Peyer's patch (tissue), 4 donors: ENCODE data around the gene EIF4EBP3. TPM values are rescaled to one million over a fixed set of nuclear protein-coding genes. Genes with fewer than 3 reads are reported as not detected.
"Not testable (repeated sequence)": the region's sequence is repeated elsewhere in the genome, so short reads cannot be mapped to it uniquely, and the experiment has no call there.

Experiments
- DNase-seq, 3 donors: peaks; one replicate each; pipeline ENCODE4 v3.0.0-alpha.2; 2017 to 2019
- H3K27ac ChIP-seq, 4 donors: fragments of 200-600 bp; sonication (generic); one replicate each; pipeline ENCODE4 v1.5.1; 2016 to 2019
- H3K27me3 ChIP-seq, 2 donors: fragments of 200-600 bp; sonication (generic); one replicate each; pipeline ENCODE4 v1.5.1; 2019
- H3K36me3 ChIP-seq, 3 donors: fragments of 200-600 bp; sonication (generic); one replicate each; pipeline ENCODE4 v1.5.1; 2016 to 2019
- H3K4me1 ChIP-seq, 4 donors: fragments of 200-600 bp; sonication (generic); one replicate each; pipeline ENCODE4 v1.5.1; 2016 to 2019
- H3K4me3 ChIP-seq, 4 donors: fragments of 200-600 bp; sonication (generic); 1 replicate in 3 of 4; 2 replicates in 1 of 4; pipeline ENCODE4 v1.5.1; 2016 to 2019; ENCODE audit warnings: mild to moderate bottlenecking in 1 of 4
- H3K9me3 ChIP-seq, 4 donors: fragments of 200-600 bp; sonication (generic); one replicate each; pipeline ENCODE4 v1.5.1; 2016 to 2019; ENCODE audit warnings: mild to moderate bottlenecking in 1 of 4
- CTCF ChIP-seq, 6 experiments: fragments of 450-650 bp in 4 of 6; fragments of 200-600 bp in 2 of 6; sonication (generic) in 1 of 6; IDR thresholded peaks; one replicate each; pipeline ENCODE4 v1.5.1; 2017 to 2019; ENCODE audit warnings: antibody characterized with exemption in 6 of 6, mild to moderate bottlenecking in 3 of 6, moderate library complexity in 1 of 6
- POLR2A ChIP-seq, 2 donors: fragments of 450-650 bp; IDR thresholded peaks; one replicate each; pipeline ENCODE4 v1.5.1; 2017; ENCODE audit warnings: antibody characterized with exemption in 2 of 2, mild to moderate bottlenecking in 2 of 2, moderate library complexity in 2 of 2
- total RNA-seq, 4 donors: library from RNA; depleted of rRNA; stranded (reverse); fragments of >200 nt; gene quantifications; one replicate each; pipeline ENCODE4 v1.1.0, GENCODE V29; 2016

The EIF4EBP3 gene
- total RNA-seq, 4 donors from 2014 or later = 32.4 to 46.1 (median 32.9) TPM; not detected in 1

- Histone ChIP-seq H3K4me3 (no peak overlapping the region), H3K4me1 (peaks cover 0 to 13% (median 3%) of the 10 kb centered on the region in 4 donors), H3K27ac (peak overlapping the region in 1 of 4 donors; percentile 13), H3K36me3 (no peaks in the 10 kb centered on the region), H3K27me3 (no peaks in the 10 kb centered on the region), H3K9me3 (no peaks in the 10 kb centered on the region)
- no peak for TF ChIP-seq POLR2A (IDR thresholded peaks at IDR 0.05)
- DNase-seq = peak in 1 of 3 donors; percentile 30
Observed at GRCh38 chr5:140573683-140574082, 26.2 kb downstream of the EIF4EBP3 start.

- peak in 1 of 3 donors; percentile 45 for DNase-seq
- H3K27ac ChIP-seq = no peak overlapping the region
- TF ChIP-seq CTCF (IDR thresholded peaks at IDR 0.05) (no peak), POLR2A (IDR thresholded peaks at IDR 0.05) (no peak)
- no peak overlapping the region for H3K4me3 ChIP-seq
- H3K4me1 ChIP-seq = peaks cover 0 to 8% (median under 1%) of the 10 kb centered on the region in 4 donors
- H3K36me3 ChIP-seq = no peaks in the 10 kb centered on the region
- H3K27me3 ChIP-seq = no peaks in the 10 kb centered on the region
- no peaks in the 10 kb centered on the region for H3K9me3 ChIP-seq
Observed at GRCh38 chr5:140574165-140574564, 26.7 kb downstream of the EIF4EBP3 start.

- no peak for TF ChIP-seq POLR2A (IDR thresholded peaks at IDR 0.05)
- peak in 4 of 6 experiments; percentile 20 to 55 (median 52) for TF ChIP-seq CTCF (IDR thresholded peaks at IDR 0.05)
- Histone ChIP-seq H3K4me3 (no peak overlapping the region), H3K4me1 (no peaks in the 10 kb centered on the region), H3K27me3 (no peaks in the 10 kb centered on the region), H3K36me3 (no peaks in the 10 kb centered on the region), H3K27ac (no peak overlapping the region), H3K9me3 (no peaks in the 10 kb centered on the region)
- DNase-seq = peak in 2 of 3 donors; percentile 71
Observed at GRCh38 chr5:140575309-140575708, 27.8 kb downstream of the EIF4EBP3 start.

GRCh38 chr5:140576776-140577201, 29.3 kb downstream of the EIF4EBP3 start:
- Histone ChIP-seq H3K27me3 (no peaks in the 10 kb centered on the region), H3K4me3 (no peak overlapping the region), H3K36me3 (no peaks in the 10 kb centered on the region), H3K4me1 (no peaks in the 10 kb centered on the region), H3K27ac (no peak overlapping the region), H3K9me3 (no peaks in the 10 kb centered on the region)
- TF ChIP-seq CTCF (IDR thresholded peaks at IDR 0.05) (no peak), POLR2A (IDR thresholded peaks at IDR 0.05) (no peak)
- DNase-seq = no peak

GRCh38 chr5:140579188-140579747, 31.8 kb downstream of the EIF4EBP3 start:
- H3K9me3 ChIP-seq, H3K27ac ChIP-seq, H3K4me3 ChIP-seq, H3K4me1 ChIP-seq, H3K36me3 ChIP-seq, DNase-seq, H3K27me3 ChIP-seq: not testable (repeated sequence)

GRCh38 chr5:140587495-140587894, 40.0 kb downstream of the EIF4EBP3 start:
- no peaks in the 10 kb centered on the region for H3K9me3 ChIP-seq
- no peak overlapping the region for H3K27ac ChIP-seq
- H3K36me3 ChIP-seq = no peaks in the 10 kb centered on the region
- no peak for DNase-seq
- H3K4me3 ChIP-seq = no peak overlapping the region
- TF ChIP-seq POLR2A (IDR thresholded peaks at IDR 0.05) (no peak), CTCF (IDR thresholded peaks at IDR 0.05) (no peak)
- no peaks in the 10 kb centered on the region for H3K27me3 ChIP-seq
- no peaks in the 10 kb centered on the region for H3K4me1 ChIP-seq
